Astrocyte (in vitro differentiated cells and primary cell): ENCODE results near the gene PPP2CA. TPM values are rescaled to one million over a fixed set of nuclear protein-coding genes. Genes with fewer than 3 reads are reported as not detected.

ENCODE experiments used
- DNase-seq: peaks from one replicate; pipeline ENCODE4 v3.0.0-alpha.2; 2010; ENCODE audit warnings: low read depth
- FAIRE-seq: peaks from 2 replicates; lab custom pipeline; 2011; peaks lifted over from hg19 to GRCh38; lab: Jason Lieb, UNC
- H2AFZ ChIP-seq: 2 replicates; pipeline ENCODE4 v1.6.0; 2012; ENCODE audit warnings: low read depth, low read length, inconsistent platforms
- H3K27ac ChIP-seq: 2 replicates; pipeline ENCODE4 v1.5.1; 2011; ENCODE audit warnings: low read depth, low read length, inconsistent platforms
- H3K27me3 ChIP-seq: 2 replicates; pipeline ENCODE4 v1.6.0; 2011; ENCODE audit warnings: low read length, inconsistent platforms; ENCODE audit not compliant: insufficient read depth
- H3K36me3 ChIP-seq: 2 replicates; pipeline ENCODE4 v1.5.1; 2011; ENCODE audit warnings: low read length, inconsistent platforms; ENCODE audit not compliant: insufficient read depth
- H3K4me1 ChIP-seq: 2 replicates; pipeline ENCODE4 v1.5.1; 2011; ENCODE audit warnings: low read length, inconsistent platforms; ENCODE audit not compliant: insufficient read depth
- H3K4me2 ChIP-seq: 2 replicates; pipeline ENCODE4 v1.6.0; 2012; ENCODE audit warnings: low read length, inconsistent platforms
- H3K4me3 ChIP-seq: 2 replicates; pipeline ENCODE4 v1.5.1; 2011; ENCODE audit warnings: low read depth, mild to moderate bottlenecking, low read length, inconsistent platforms; ENCODE audit not compliant: insufficient read depth
- H3K79me2 ChIP-seq: 2 replicates; pipeline ENCODE4 v1.6.0; 2012; ENCODE audit warnings: mild to moderate bottlenecking, low read length, inconsistent platforms; ENCODE audit not compliant: insufficient read depth
- H3K9ac ChIP-seq: 2 replicates; pipeline ENCODE4 v1.6.0; 2012; ENCODE audit warnings: mild to moderate bottlenecking, low read length, inconsistent platforms
- H3K9me3 ChIP-seq: 2 replicates; pipeline ENCODE4 v1.5.1; 2012; ENCODE audit warnings: low read depth, mild to moderate bottlenecking, low read length, inconsistent platforms; ENCODE audit not compliant: insufficient read depth
- H4K20me1 ChIP-seq: 2 replicates; pipeline ENCODE4 v1.6.0; 2012; ENCODE audit warnings: low read length, inconsistent platforms; ENCODE audit not compliant: insufficient read depth
- H3K27ac Mint-ChIP-seq: one replicate; pipeline ENCODE4 v1.8.0; 2021; ENCODE audit warnings: mild to moderate bottlenecking, mixed read lengths; ENCODE audit not compliant: unreplicated experiment
- H3K27me3 Mint-ChIP-seq: one replicate; pipeline ENCODE4 v1.8.0; 2021; ENCODE audit warnings: low read depth, mixed read lengths; ENCODE audit not compliant: unreplicated experiment
- H3K36me3 Mint-ChIP-seq: one replicate; pipeline ENCODE4 v1.8.0; 2021; ENCODE audit warnings: low read depth, mixed read lengths; ENCODE audit not compliant: unreplicated experiment
- H3K4me1 Mint-ChIP-seq: one replicate; pipeline ENCODE4 v1.8.0; 2021; ENCODE audit warnings: low read depth, mixed read lengths; ENCODE audit not compliant: unreplicated experiment
- H3K4me3 Mint-ChIP-seq: one replicate; pipeline ENCODE4 v1.8.0; 2021; ENCODE audit warnings: mild to moderate bottlenecking, moderate library complexity, mixed read lengths; ENCODE audit not compliant: unreplicated experiment
- H3K9me3 Mint-ChIP-seq: one replicate; pipeline ENCODE4 v1.8.0; 2021; ENCODE audit warnings: mild to moderate bottlenecking, mixed read lengths; ENCODE audit not compliant: unreplicated experiment
- CTCF ChIP-seq: IDR thresholded peaks from 2 replicates; pipeline ENCODE4 v1.5.1; 2011; ENCODE audit warnings: low read depth, mild to moderate bottlenecking, inconsistent platforms, low read length, moderate library complexity; ENCODE audit not compliant: insufficient read depth
- EZH2 ChIP-seq: IDR thresholded peaks from 2 replicates; pipeline ENCODE4 v1.6.1; 2012; ENCODE audit warnings: mild to moderate bottlenecking, low read length, inconsistent platforms; ENCODE audit not compliant: insufficient read depth
- total RNA-seq: library from RNA; stranded (reverse); gene quantifications from 2 replicates; pipeline ENCODE4 v1.2.1, GENCODE V29; 2021

PPP2CA gene
- total RNA-seq, 1 donor from 2014 or later, result 180 TPM

GRCh38 chr5:134146651-134147518, 79.0 kb downstream of the PPP2CA start:
- peaks cover 23% of the 10 kb centered on the region for H3K36me3 Mint-ChIP-seq
- Histone ChIP-seq H3K36me3 (peaks cover 48% of the 10 kb centered on the region), H3K9ac (no peak overlapping the region), H3K27ac (no peak overlapping the region), H3K4me2 (no peak overlapping the region), H4K20me1 (peaks cover 90% of the 10 kb centered on the region), H3K4me1 (peaks cover 12% of the 10 kb centered on the region), H3K9me3 (no peaks in the 10 kb centered on the region), H2AFZ (no peak overlapping the region), H3K4me3 (no peak overlapping the region), H3K79me2 (peaks cover 70% of the 10 kb centered on the region), H3K27me3 (no peaks in the 10 kb centered on the region)
- peaks cover 15% of the 10 kb centered on the region for H3K4me1 Mint-ChIP-seq
- TF ChIP-seq CTCF (no peak), EZH2 (no peak)
- no peaks in the 10 kb centered on the region for H3K27me3 Mint-ChIP-seq
- FAIRE-seq (no peak), DNase-seq (no peak)
- H3K27ac Mint-ChIP-seq, result no peak overlapping the region
- H3K4me3 Mint-ChIP-seq, result no peak overlapping the region
- no peaks in the 10 kb centered on the region for H3K9me3 Mint-ChIP-seq

- Histone ChIP-seq H4K20me1 (peaks cover 92% of the 10 kb centered on the region), H3K4me2 (no peak overlapping the region), H3K79me2 (peaks cover 65% of the 10 kb centered on the region), H3K36me3 (peaks cover 43% of the 10 kb centered on the region), H3K27ac (no peak overlapping the region), H3K4me1 (peaks cover 8% of the 10 kb centered on the region), H3K27me3 (no peaks in the 10 kb centered on the region), H3K9ac (no peak overlapping the region), H3K9me3 (no peaks in the 10 kb centered on the region), H3K4me3 (no peak overlapping the region), H2AFZ (no peak overlapping the region)
- no peak overlapping the region for H3K27ac Mint-ChIP-seq
- DNase-seq, result peak; percentile 28
- H3K4me1 Mint-ChIP-seq, result peaks cover 10% of the 10 kb centered on the region
- no peaks in the 10 kb centered on the region for H3K9me3 Mint-ChIP-seq
- H3K4me3 Mint-ChIP-seq, result no peak overlapping the region
- no peak for TF ChIP-seq EZH2
- peak; percentile 95 for TF ChIP-seq CTCF
- H3K36me3 Mint-ChIP-seq, result peaks cover 20% of the 10 kb centered on the region
- no peak for FAIRE-seq
- H3K27me3 Mint-ChIP-seq, result no peaks in the 10 kb centered on the region
Measured at GRCh38 chr5:134145779-134146581, 79.9 kb downstream of the PPP2CA start.
